Heart left ventricle (tissue), 13 donors: ENCODE measurements around the gene CD300LG.

ENCODE experiments used
- CTCF ChIP-seq, 12 donors: fragments of 200-600 bp; sonication (generic) in 4 of 12; IDR thresholded peaks; one replicate each; pipeline versions ENCODE4 v1.5.0 to v1.8.0; 2018 to 2022; ENCODE audit warnings: antibody characterized with exemption in 12 of 12, mild to moderate bottlenecking in 5 of 12
- POLR2A ChIP-seq, 2 donors: fragments of 450-650 bp; IDR thresholded peaks; one replicate each; pipeline ENCODE4 v1.6.1; 2017; ENCODE audit warnings: antibody characterized with exemption in 2 of 2, mild to moderate bottlenecking in 2 of 2, moderate library complexity in 2 of 2
- donor health status: ischemic (EF 13 %, LVEDD 7.1; RV severe dilation, severe dysfunction).
- donor health status: DM: no; HTN: yes; CAD: no.
- donor health status: DM: no; HTN: no; CAD: no.
- donor health status: ischemic (EF 25% LVEDD 6.9; RV normal size, moderate dysfunction).
- donor health status: ischemic (EF 25% LVEDD 5.7; RV mildly dilated, moderate dysfunction).
- donor health status: ischemic (EF 35%, LVEDD 5.7; RV mildly dilated, moderate dysfunction).
- donor health status: nonischemic (EF 11% LVEDD 7.7; RV severe dilation, severe dysfunction).
- donor health status: DM: yes; HTN: yes; CAD: no.
- donor health status: PGD.
- donor health status: ischemic (EF 29% LVEDD 5.4; RV normal size, mild dysfunction).
- donor health status: nonischemic (EF 23%, LVEDD 6.1; RV moderate dilation, normal function).

DNA sequence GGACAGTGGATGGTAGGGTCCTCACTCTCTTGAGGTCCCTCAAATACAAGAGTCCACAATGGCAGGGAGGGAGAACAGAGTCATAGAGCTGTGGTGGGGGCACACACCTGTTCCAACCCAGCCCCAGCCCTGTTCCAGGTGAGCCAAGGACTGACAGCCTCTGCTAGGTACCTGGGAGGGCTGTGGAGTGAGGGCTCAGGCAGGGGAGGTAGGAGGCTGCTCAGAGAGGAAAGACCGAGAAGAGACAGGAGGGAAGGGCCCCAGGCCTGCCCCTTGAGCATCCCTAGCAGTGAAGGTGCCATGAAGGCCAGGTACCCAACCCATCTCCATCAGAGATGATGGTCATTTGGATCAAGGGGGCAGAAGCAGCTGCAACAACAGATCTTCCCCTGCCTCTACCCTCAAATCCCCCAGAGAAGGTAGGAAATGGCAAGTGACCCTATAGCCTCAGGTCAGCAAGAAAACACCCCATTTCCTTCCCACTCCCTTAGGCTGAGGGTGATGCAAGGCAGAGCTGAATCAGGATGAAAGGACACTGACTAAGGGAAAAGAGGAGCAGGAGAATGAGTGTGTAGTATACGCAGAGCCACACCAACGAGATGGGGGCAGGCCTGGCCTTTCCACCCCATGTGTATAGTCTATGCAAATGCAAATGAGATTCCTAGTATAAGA, 28.6 kb downstream of the CD300LG start:
- TF ChIP-seq POLR2A (IDR thresholded peaks at IDR 0.05) (no peak), CTCF (IDR thresholded peaks at IDR 0.05) (no peak)
